HG02885 (cell line): ENCODE data around the gene DLG1.

Source experiments
- ATAC-seq: cut with Tn5 transposase; IDR thresholded peaks from one replicate; pipeline ENCODE4 v1.9.1; 2021; ENCODE audit warnings: mild to moderate bottlenecking; ENCODE audit not compliant: unreplicated experiment, poor library complexity

DLG1 gene

GRCh38 chr3:197320582-197320981 lies 22.2 kb upstream of the DLG1 start:
- no peak for ATAC-seq

GRCh38 chr3:197317250-197317963 lies 19.0 kb upstream of the DLG1 start:
- ATAC-seq, result no peak

- ATAC-seq, result no peak
Measured at GRCh38 chr3:197312431-197312830, 14.0 kb upstream of the DLG1 start.

GRCh38 chr3:197311591-197311990 lies 13.2 kb upstream of the DLG1 start:
- no peak for ATAC-seq

- ATAC-seq, result no peak
Measured at GRCh38 chr3:197309528-197310361, 11.3 kb upstream of the DLG1 start.

GRCh38 chr3:197308591-197308990 lies 10.2 kb upstream of the DLG1 start:
- no peak for ATAC-seq

- no peak for ATAC-seq
Measured at GRCh38 chr3:197306374-197307086, 8.1 kb upstream of the DLG1 start.

GRCh38 chr3:197305854-197306253 lies 7.4 kb upstream of the DLG1 start:
- peak; percentile 91 for ATAC-seq

GRCh38 chr3:197303452-197303851 lies 5.0 kb upstream of the DLG1 start:
- ATAC-seq, result no peak

GRCh38 chr3:197302696-197303341 lies 4.4 kb upstream of the DLG1 start:
- no peak for ATAC-seq

GRCh38 chr3:197302033-197302432 lies 3.6 kb upstream of the DLG1 start:
- no peak for ATAC-seq

GRCh38 chr3:197300361-197300760 lies 1.9 kb upstream of the DLG1 start:
- ATAC-seq, result no peak

- ATAC-seq, result no peak
Measured at GRCh38 chr3:197298945-197299854, 788 bp upstream of the DLG1 start.

GRCh38 chr3:197297476-197298340 lies 704 bp downstream of the DLG1 start:
- ATAC-seq, result peak; percentile 79

- no peak for ATAC-seq
Measured at GRCh38 chr3:197297002-197297401, 1.4 kb downstream of the DLG1 start.

- no peak for ATAC-seq
Measured at GRCh38 chr3:197296545-197296944, 1.9 kb downstream of the DLG1 start.

- ATAC-seq, result no peak
Measured at GRCh38 chr3:197295871-197296270, 2.5 kb downstream of the DLG1 start.

GRCh38 chr3:197293605-197294237 lies 4.7 kb downstream of the DLG1 start:
- ATAC-seq, result no peak
